DOHH2 (cell line): Measurements from ENCODE around the gene COLEC11.

ENCODE experiments used
- EZH2phosphoT487 ChIP-seq: fragments of 200-600 bp; sonication (generic); IDR thresholded peaks from 2 replicates; pipeline ENCODE4 v1.6.1; 2017; ENCODE audit warnings: borderline replicate concordance, mild to moderate bottlenecking, antibody characterized with exemption, low read length, moderate library complexity, mixed read lengths
- TF ChIP-seq, protein P1 (sequence below): fragments of 200-600 bp; sonication (generic); IDR thresholded peaks from one replicate; pipeline ENCODE4 v1.5.1; 2014; ENCODE audit warnings: antibody characterized with exemption, mild to moderate bottlenecking, low read depth, low read length; ENCODE audit not compliant: poor library complexity, severe bottlenecking

DNA sequence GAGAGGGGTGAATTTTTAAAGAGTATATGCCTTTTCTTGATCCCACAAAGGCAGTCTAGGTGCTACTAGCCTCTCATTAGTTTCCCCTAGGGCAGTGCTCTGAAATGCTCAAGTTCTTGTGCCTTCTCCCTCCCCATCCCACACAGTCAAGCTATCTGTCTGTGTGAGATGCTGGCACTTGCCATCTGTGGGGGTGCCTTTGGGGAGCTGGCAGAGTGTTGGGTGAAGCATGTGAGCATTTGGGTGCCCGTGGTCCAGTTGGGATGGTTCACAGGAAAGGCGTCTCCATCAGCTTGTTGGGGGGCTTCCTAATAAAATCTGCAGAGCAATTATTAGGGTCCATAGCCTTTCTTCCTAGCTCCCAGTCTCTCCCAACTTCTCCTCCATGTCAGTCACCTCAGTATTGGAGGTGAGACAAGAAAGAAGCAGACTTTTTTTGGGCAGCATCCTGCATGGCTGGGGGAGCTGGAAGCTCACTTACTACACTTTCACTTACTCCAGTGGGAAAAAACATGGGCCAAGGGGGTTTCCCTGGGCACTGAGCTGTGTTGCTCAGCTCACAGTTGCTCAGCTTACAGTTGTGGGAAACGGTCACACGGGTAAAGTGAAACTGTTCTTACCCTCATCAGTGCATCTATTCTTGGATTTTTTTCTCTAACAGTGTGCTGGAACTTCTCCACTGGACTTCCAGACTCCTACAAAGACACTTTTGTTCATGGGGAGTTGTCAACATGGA lies 29.3 kb downstream of the COLEC11 start:
- TF ChIP-seq, protein P1, sequence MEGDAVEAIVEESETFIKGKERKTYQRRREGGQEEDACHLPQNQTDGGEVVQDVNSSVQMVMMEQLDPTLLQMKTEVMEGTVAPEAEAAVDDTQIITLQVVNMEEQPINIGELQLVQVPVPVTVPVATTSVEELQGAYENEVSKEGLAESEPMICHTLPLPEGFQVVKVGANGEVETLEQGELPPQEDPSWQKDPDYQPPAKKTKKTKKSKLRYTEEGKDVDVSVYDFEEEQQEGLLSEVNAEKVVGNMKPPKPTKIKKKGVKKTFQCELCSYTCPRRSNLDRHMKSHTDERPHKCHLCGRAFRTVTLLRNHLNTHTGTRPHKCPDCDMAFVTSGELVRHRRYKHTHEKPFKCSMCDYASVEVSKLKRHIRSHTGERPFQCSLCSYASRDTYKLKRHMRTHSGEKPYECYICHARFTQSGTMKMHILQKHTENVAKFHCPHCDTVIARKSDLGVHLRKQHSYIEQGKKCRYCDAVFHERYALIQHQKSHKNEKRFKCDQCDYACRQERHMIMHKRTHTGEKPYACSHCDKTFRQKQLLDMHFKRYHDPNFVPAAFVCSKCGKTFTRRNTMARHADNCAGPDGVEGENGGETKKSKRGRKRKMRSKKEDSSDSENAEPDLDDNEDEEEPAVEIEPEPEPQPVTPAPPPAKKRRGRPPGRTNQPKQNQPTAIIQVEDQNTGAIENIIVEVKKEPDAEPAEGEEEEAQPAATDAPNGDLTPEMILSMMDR: no peak
- no peak for TF ChIP-seq EZH2phosphoT487
